B cell (primary cell): ENCODE measurements around the gene SPSB3. TPM values are rescaled to one million over a fixed set of nuclear protein-coding genes. Genes with fewer than 3 reads are reported as not detected.

Experiments
- ATAC-seq: fragments of 200-7000 bp; cut with Tn5 transposase; one replicate; pipeline ENCODE4 v1.10.0; 2021; ENCODE audit warnings: low read depth, mild to moderate bottlenecking, moderate number of reproducible peaks, moderate library complexity
- CTCF ChIA-PET: fragments of 350-600 bp; sonication (Branson Sonifier 250); formaldehyde crosslinking; loops from one replicate; lab custom pipeline; 2021; ENCODE audit warnings: antibody characterized with exemption, inconsistent platforms; lab: Charles Lee
- POLR2A ChIA-PET: fragments of 350-600 bp; sonication (Branson Sonifier 250); formaldehyde crosslinking; loops from one replicate; lab custom pipeline; 2021; ENCODE audit warnings: antibody characterized with exemption; lab: Charles Lee
- DNase-seq: peaks from one replicate; pipeline ENCODE4 v3.0.0; 2013
- H2AFZ ChIP-seq: 2 replicates; pipeline ENCODE4 v1.6.1; 2012; ENCODE audit warnings: mild to moderate bottlenecking, low read depth, low read length; ENCODE audit not compliant: insufficient read depth, poor library complexity, severe bottlenecking
- H3K27ac ChIP-seq, 2 donors: 1 replicate in 1 of 2; 2 replicates in 1 of 2; pipeline ENCODE4 v1.5.1; 2012 to 2013; ENCODE audit warnings: low read length in 2 of 2, mild to moderate bottlenecking in 2 of 2, moderate library complexity in 1 of 2
- H3K27me3 ChIP-seq, 4 experiments: fragments of 200-600 bp in 1 of 4; sonication (generic) in 1 of 4; replicated peaks in 1 of 4; 1 replicate in 2 of 4; 2 replicates in 2 of 4; pipeline versions ENCODE4 v1.6.1 to v1.7.0; 2013 to 2016; ENCODE audit warnings: low read length in 3 of 4, mild to moderate bottlenecking in 2 of 4, mixed read lengths in 1 of 4, moderate library complexity in 1 of 4; ENCODE audit not compliant: insufficient read depth in 4 of 4, control insufficient read depth in 3 of 4; ENCODE audit errors: control extremely low read depth in 1 of 4
- H3K36me3 ChIP-seq, 2 experiments: replicated peaks in 1 of 2; 1 replicate in 1 of 2; 2 replicates in 1 of 2; pipeline versions ENCODE4 v1.6.1 to v1.7.1; 2013; ENCODE audit warnings: low read length in 1 of 2; ENCODE audit not compliant: insufficient read depth in 2 of 2, control insufficient read depth in 1 of 2; ENCODE audit errors: control extremely low read depth in 1 of 2, extremely low read depth in 1 of 2
- H3K4me1 ChIP-seq, 2 donors: fragments of 200-600 bp in 1 of 2; sonication (generic) in 1 of 2; 1 replicate in 1 of 2; 2 replicates in 1 of 2; pipeline versions ENCODE4 v1.5.1 to v1.6.1; 2013 to 2017; ENCODE audit warnings: low read length in 2 of 2; ENCODE audit not compliant: control insufficient read depth in 2 of 2, insufficient read depth in 2 of 2
- H3K4me2 ChIP-seq: replicated peaks from 2 replicates; pipeline ENCODE3; 2012; ENCODE audit warnings: mild to moderate bottlenecking, low read depth, low read length; ENCODE audit not compliant: poor library complexity, severe bottlenecking
- H3K4me3 ChIP-seq, 5 experiments: fragments of 200-600 bp in 1 of 5; sonication (generic) in 1 of 5; 1 replicate in 3 of 5; 2 replicates in 2 of 5; pipeline versions ENCODE4 v1.5.1 to v1.7.0; 2011 to 2016; ENCODE audit warnings: low read length in 4 of 5, mild to moderate bottlenecking in 4 of 5, low read depth in 2 of 5, control low read depth in 1 of 5, moderate library complexity in 1 of 5; ENCODE audit not compliant: insufficient read depth in 1 of 5; ENCODE audit errors: control extremely low read depth in 1 of 5, extremely low read depth in 1 of 5
- H3K79me2 ChIP-seq: fragments of 200-600 bp; sonication (generic); one replicate; pipeline ENCODE4 v1.6.0; 2016; ENCODE audit warnings: low read length; ENCODE audit not compliant: control insufficient read depth, insufficient read depth
- H3K9ac ChIP-seq: fragments of 200-600 bp; sonication (generic); 2 replicates; pipeline ENCODE4 v1.6.1; 2017; ENCODE audit warnings: mild to moderate bottlenecking, low read length, moderate library complexity
- H3K9me3 ChIP-seq, 3 donors: one replicate each; pipeline versions ENCODE4 v1.6.1 to v1.7.1; 2013; ENCODE audit warnings: low read length in 2 of 3; ENCODE audit not compliant: control insufficient read depth in 2 of 3, insufficient read depth in 1 of 3; ENCODE audit errors: control extremely low read depth in 1 of 3
- H4K20me1 ChIP-seq: 2 replicates; pipeline ENCODE4 v1.6.0; 2012; ENCODE audit warnings: mild to moderate bottlenecking, low read length; ENCODE audit not compliant: insufficient read depth, control insufficient read depth, poor library complexity, severe bottlenecking
- H3K27ac Mint-ChIP-seq: one replicate; pipeline ENCODE4 v1.8.0; 2021; ENCODE audit warnings: mixed read lengths
- H3K27me3 Mint-ChIP-seq: one replicate; pipeline ENCODE4 v1.8.0; 2021; ENCODE audit warnings: mixed read lengths
- H3K4me1 Mint-ChIP-seq: one replicate; pipeline ENCODE4 v1.8.0; 2021; ENCODE audit warnings: mixed read lengths
- H3K4me3 Mint-ChIP-seq: one replicate; pipeline ENCODE4 v1.8.0; 2021; ENCODE audit warnings: mixed read lengths
- H3K9me3 Mint-ChIP-seq: one replicate; pipeline ENCODE4 v1.8.0; 2022; ENCODE audit warnings: mixed read lengths; ENCODE audit not compliant: insufficient read depth
- CTCF ChIP-seq: fragments of 200-600 bp; IDR thresholded peaks from one replicate; pipeline ENCODE4 v1.8.0; 2022; ENCODE audit warnings: antibody characterized with exemption, mild to moderate bottlenecking
- EZH2 ChIP-seq: IDR thresholded peaks from 2 replicates; pipeline ENCODE4 v1.6.1; 2012; ENCODE audit warnings: borderline replicate concordance, low read depth, mild to moderate bottlenecking, moderate library complexity, low read length; ENCODE audit not compliant: insufficient read depth, poor library complexity, severe bottlenecking
- WGBS: methylation state at CpG from one replicate; pipeline ENCODE4 v1.1.5; 2013; ENCODE audit warnings: missing lambda C conversion rate; ENCODE audit not compliant: insufficient coverage; 5-methylcytosine and 5-hydroxymethylcytosine counted together
- intact Hi-C: fragments of 100-400 bp; cut with micrococcal nuclease; formaldehyde crosslinking; loops from one replicate; pipeline ENCODE4 v1.10.0; 2022
- polyA plus RNA-seq: library from polyadenylated mRNA; depleted of rRNA; stranded (reverse); fragments of >200 nt; gene quantifications from 2 replicates; pipeline ENCODE4 v1.2.3, GENCODE V29; 2012
- total RNA-seq, 2 donors: library from RNA; stranded (reverse); fragments of 120-200 nt in 1 of 2; gene quantifications; 1 replicate in 1 of 2; 2 replicates in 1 of 2; pipeline versions ENCODE4 v1.2.3 to v1.2.4, GENCODE V29; 2013 to 2022

The SPSB3 gene
- total and polyA plus RNA-seq, 2 donors (not counting 1 experiment from before 2014, with no cell fraction given) = 91.2 to 264 TPM

- H3K4me3 Mint-ChIP-seq = no peak overlapping the region
- no peaks in the 10 kb centered on the region for H3K9me3 Mint-ChIP-seq
- Histone ChIP-seq H3K9me3 (no peaks in the 10 kb centered on the region), H3K27ac (no peak overlapping the region), H3K36me3 (peaks cover 2 to 54% of the 10 kb centered on the region in 2 experiments), H3K9ac (no peak overlapping the region), H3K79me2 (peaks cover 32% of the 10 kb centered on the region), H3K27me3 (no peaks in the 10 kb centered on the region), H3K4me3 (no peak overlapping the region), H4K20me1 (peaks cover 41% of the 10 kb centered on the region), H3K4me1 (no peaks in the 10 kb centered on the region), H3K4me2 (no peak overlapping the region), H2AFZ (no peak overlapping the region)
- DNase-seq (no peak), ATAC-seq (no peak)
- POLR2A ChIA-PET = no interaction called here
- TF ChIP-seq EZH2 (no peak), CTCF (no peak)
- peaks cover 4% of the 10 kb centered on the region for H3K4me1 Mint-ChIP-seq
- CTCF ChIA-PET = no interaction called here
- intact Hi-C loops = no loop called here
- H3K27ac Mint-ChIP-seq = no peak overlapping the region
- WGBS = over 99% methylated on average over 29 of the region's 35 CpGs
- no peaks in the 10 kb centered on the region for H3K27me3 Mint-ChIP-seq
Measured at GRCh38 chr16:1818873-1819525, 36.6 kb upstream of the SPSB3 start.

- TF ChIP-seq EZH2 (no peak), CTCF (no peak)
- Mint-ChIP-seq H3K4me3 (no peak overlapping the region), H3K4me1 (no peaks in the 10 kb centered on the region), H3K9me3 (no peaks in the 10 kb centered on the region), H3K27ac (no peak overlapping the region), H3K27me3 (no peaks in the 10 kb centered on the region)
- intact Hi-C loops = no loop called here
- H4K20me1 ChIP-seq = peaks cover 34% of the 10 kb centered on the region
- ChIA-PET CTCF (no interaction called here), POLR2A (no interaction called here)
- no peak overlapping the region for H3K9ac ChIP-seq
- H2AFZ ChIP-seq = no peak overlapping the region
- H3K27me3 ChIP-seq = no peaks in the 10 kb centered on the region
- ATAC-seq = no peak
- H3K4me1 ChIP-seq = no peaks in the 10 kb centered on the region
- WGBS = 98% methylated on average over 25 of the region's 27 CpGs
- no peak for DNase-seq
- no peak overlapping the region for H3K27ac ChIP-seq
- peaks cover 2 to 59% of the 10 kb centered on the region in 2 experiments for H3K36me3 ChIP-seq
- no peaks in the 10 kb centered on the region for H3K9me3 ChIP-seq
- H3K79me2 ChIP-seq = peaks cover 27% of the 10 kb centered on the region
- no peak overlapping the region for H3K4me3 ChIP-seq
- H3K4me2 ChIP-seq = no peak overlapping the region
Measured at GRCh38 chr16:1818204-1818872, 36.0 kb upstream of the SPSB3 start.
